ENCODE data around the gene CDK14.

DNA sequence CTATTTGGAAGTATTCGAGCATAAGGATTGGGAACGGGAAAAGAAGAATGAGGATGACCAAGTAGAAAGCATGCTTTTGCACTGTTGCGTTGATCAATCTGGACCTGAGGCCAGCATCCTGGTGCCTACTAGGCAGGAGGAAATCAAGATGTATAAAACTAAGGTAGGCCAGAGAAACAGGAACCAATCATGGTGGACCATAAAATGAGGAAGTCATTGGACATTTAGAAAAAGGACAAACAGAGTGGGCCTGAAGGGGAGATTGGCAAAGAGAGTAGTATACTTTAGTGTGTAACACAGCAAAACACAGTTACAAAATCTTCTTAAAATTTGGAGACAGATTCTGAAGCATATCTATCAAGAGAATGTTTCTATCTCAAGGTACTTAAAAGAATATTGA, 497.1 kb downstream of the CDK14 start:
- TF ChIP-seq, protein P1, sequence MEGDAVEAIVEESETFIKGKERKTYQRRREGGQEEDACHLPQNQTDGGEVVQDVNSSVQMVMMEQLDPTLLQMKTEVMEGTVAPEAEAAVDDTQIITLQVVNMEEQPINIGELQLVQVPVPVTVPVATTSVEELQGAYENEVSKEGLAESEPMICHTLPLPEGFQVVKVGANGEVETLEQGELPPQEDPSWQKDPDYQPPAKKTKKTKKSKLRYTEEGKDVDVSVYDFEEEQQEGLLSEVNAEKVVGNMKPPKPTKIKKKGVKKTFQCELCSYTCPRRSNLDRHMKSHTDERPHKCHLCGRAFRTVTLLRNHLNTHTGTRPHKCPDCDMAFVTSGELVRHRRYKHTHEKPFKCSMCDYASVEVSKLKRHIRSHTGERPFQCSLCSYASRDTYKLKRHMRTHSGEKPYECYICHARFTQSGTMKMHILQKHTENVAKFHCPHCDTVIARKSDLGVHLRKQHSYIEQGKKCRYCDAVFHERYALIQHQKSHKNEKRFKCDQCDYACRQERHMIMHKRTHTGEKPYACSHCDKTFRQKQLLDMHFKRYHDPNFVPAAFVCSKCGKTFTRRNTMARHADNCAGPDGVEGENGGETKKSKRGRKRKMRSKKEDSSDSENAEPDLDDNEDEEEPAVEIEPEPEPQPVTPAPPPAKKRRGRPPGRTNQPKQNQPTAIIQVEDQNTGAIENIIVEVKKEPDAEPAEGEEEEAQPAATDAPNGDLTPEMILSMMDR (IDR thresholded peaks at IDR 0.05) = no peak
- no peak for TF ChIP-seq POLR2A (IDR thresholded peaks at IDR 0.05)

Data from esophagus squamous epithelium (tissue), 4 donors.